A549 treated with AZD2906 at 1 μM for 4 hours (cell line): ENCODE results near the gene SCARB1. TPM values are rescaled to one million over a fixed set of nuclear protein-coding genes. Genes with fewer than 3 reads are reported as not detected.

Source experiments
- total RNA-seq: library from RNA; stranded (reverse); fragments of 200-300 nt; extraction: Qiagen RNA extraction; gene quantifications from 5 replicates; pipeline ENCODE4 v1.2.3, GENCODE V29; 2022

SCARB1 gene, protein sequence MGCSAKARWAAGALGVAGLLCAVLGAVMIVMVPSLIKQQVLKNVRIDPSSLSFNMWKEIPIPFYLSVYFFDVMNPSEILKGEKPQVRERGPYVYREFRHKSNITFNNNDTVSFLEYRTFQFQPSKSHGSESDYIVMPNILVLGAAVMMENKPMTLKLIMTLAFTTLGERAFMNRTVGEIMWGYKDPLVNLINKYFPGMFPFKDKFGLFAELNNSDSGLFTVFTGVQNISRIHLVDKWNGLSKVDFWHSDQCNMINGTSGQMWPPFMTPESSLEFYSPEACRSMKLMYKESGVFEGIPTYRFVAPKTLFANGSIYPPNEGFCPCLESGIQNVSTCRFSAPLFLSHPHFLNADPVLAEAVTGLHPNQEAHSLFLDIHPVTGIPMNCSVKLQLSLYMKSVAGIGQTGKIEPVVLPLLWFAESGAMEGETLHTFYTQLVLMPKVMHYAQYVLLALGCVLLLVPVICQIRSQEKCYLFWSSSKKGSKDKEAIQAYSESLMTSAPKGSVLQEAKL
- total RNA-seq = 113 to 173 TPM (median 162 TPM) in 5 replicates

GRCh38 chr12:124863416-124864325 is at the start of gene SCARB1:
Gene SCARB1, minus strand, starts transcription at chr12:124863864. Its CDS starts 144 bp downstream, at chr12:124863720.

Other genes starting within 250 kb of the SCARB1 start
- 1,366 to 1,680 TPM (median 1,470 TPM) in 5 replicates for gene UBC, start 50.8 kb upstream of the SCARB1 start, total RNA-seq
- 32.8 to 42.0 TPM (median 38.1 TPM) in 5 replicates for gene DHX37, start 125.3 kb upstream of the SCARB1 start, total RNA-seq
- gene BRI3BP, start 129.8 kb upstream of the SCARB1 start, total RNA-seq = 17.5 to 19.5 TPM (median 18.0 TPM) in 5 replicates
- gene AACS, start 201.6 kb upstream of the SCARB1 start, total RNA-seq = 20.1 to 20.9 TPM (median 20.6 TPM) in 5 replicates